HEK293 (cell line): Measurements from ENCODE around the gene DGKG.

Source experiments
- CTCF ChIA-PET: fragments of 350-600 bp; formaldehyde crosslinking; extraction: SDS; loops from one replicate; lab custom pipeline; 2021; ENCODE audit warnings: antibody characterized with exemption; lab: Yijun Ruan, JAX
- POLR2A ChIA-PET: fragments of 300-600 bp; formaldehyde crosslinking; extraction: SDS; loops from one replicate; lab custom pipeline; 2020; ENCODE audit warnings: antibody characterized with exemption, inconsistent platforms; lab: Yijun Ruan, JAX
- H3K27ac ChIP-seq: fragments of 200-500 bp; sonication (Bioruptor generic); 2 replicates; pipeline ENCODE4 v1.5.1; 2014; ENCODE audit warnings: low read depth, low read length, control low read depth, inconsistent platforms; ENCODE audit errors: extremely low read depth
- H3K36me3 ChIP-seq, 2 experiments: fragments of 200-500 bp in 1 of 2; sonication (Bioruptor generic) in 1 of 2; 1 replicate in 1 of 2; 2 replicates in 1 of 2; pipeline ENCODE4 v1.5.1; 2014 to 2017; ENCODE audit warnings: inconsistent platforms in 2 of 2, low read length in 2 of 2; ENCODE audit not compliant: control insufficient read depth in 2 of 2, insufficient read depth in 1 of 2
- H3K4me1 ChIP-seq: fragments of 200-500 bp; sonication (Bioruptor generic); 2 replicates; pipeline ENCODE4 v1.5.1; 2014; ENCODE audit warnings: mild to moderate bottlenecking, low read length, inconsistent platforms; ENCODE audit not compliant: control insufficient read depth, insufficient read depth
- H3K4me3 ChIP-seq: 2 replicates; pipeline ENCODE4 v1.5.1; 2011; ENCODE audit warnings: low read depth, mild to moderate bottlenecking, control low read depth, low read length, moderate library complexity
- H3K9me3 ChIP-seq: fragments of 200-500 bp; sonication (Bioruptor generic); 2 replicates; pipeline ENCODE4 v1.5.1; 2014; ENCODE audit warnings: low read depth, low read length, inconsistent platforms; ENCODE audit not compliant: control insufficient read depth, insufficient read depth
- AEBP2 ChIP-seq: fragments of 450-650 bp; formaldehyde crosslinking; IDR thresholded peaks from 2 replicates; pipeline ENCODE4 v1.5.1; 2016; ENCODE audit warnings: missing biosample characterization, missing genetic modification characterization, borderline replicate concordance
- GLI4 ChIP-seq: fragments of 450-650 bp; formaldehyde crosslinking; IDR thresholded peaks from 2 replicates; pipeline ENCODE4 v1.5.1; 2016; ENCODE audit warnings: missing biosample characterization, missing genetic modification characterization
- PBX3 ChIP-seq: sonication (generic); formaldehyde crosslinking; IDR thresholded peaks from 2 replicates; pipeline ENCODE4 v1.8.1; 2022; ENCODE audit warnings: mild to moderate bottlenecking, moderate library complexity, missing genetic modification reagents
- ZBTB11 ChIP-seq: fragments of 450-650 bp; formaldehyde crosslinking; conservative IDR thresholded peaks from 2 replicates; pipeline ENCODE4 v1.5.1; 2016; ENCODE audit warnings: low read depth, missing biosample characterization, missing genetic modification characterization
- ZBTB17 ChIP-seq: fragments of 450-650 bp; formaldehyde crosslinking; IDR thresholded peaks from 2 replicates; pipeline ENCODE4 v1.5.1; 2016; ENCODE audit warnings: missing biosample characterization, missing genetic modification characterization
- ZBTB8A ChIP-seq: fragments of 450-650 bp; formaldehyde crosslinking; IDR thresholded peaks from 2 replicates; pipeline ENCODE4 v1.5.1; 2016; ENCODE audit warnings: missing biosample characterization, missing genetic modification characterization
- ZFP3 ChIP-seq: fragments of 450-650 bp; formaldehyde crosslinking; IDR thresholded peaks from 2 replicates; pipeline ENCODE4 v1.5.1; 2016; ENCODE audit warnings: low read depth, missing biosample characterization, missing genetic modification characterization
- ZFP41 ChIP-seq: fragments of 450-650 bp; formaldehyde crosslinking; IDR thresholded peaks from 2 replicates; pipeline ENCODE4 v1.5.1; 2016; ENCODE audit warnings: missing biosample characterization, missing genetic modification characterization, borderline replicate concordance
- ZNF211 ChIP-seq: fragments of 450-650 bp; formaldehyde crosslinking; IDR thresholded peaks from 2 replicates; pipeline ENCODE4 v1.5.1; 2016; ENCODE audit warnings: low read depth, missing biosample characterization, missing genetic modification characterization
- ZNF223 ChIP-seq: fragments of 450-650 bp; formaldehyde crosslinking; IDR thresholded peaks from 2 replicates; pipeline ENCODE4 v1.5.1; 2016; ENCODE audit warnings: missing biosample characterization, missing genetic modification characterization
- ZNF350 ChIP-seq: fragments of 450-650 bp; formaldehyde crosslinking; IDR thresholded peaks from 2 replicates; pipeline ENCODE4 v1.5.0; 2017; ENCODE audit warnings: missing biosample characterization, mild to moderate bottlenecking, missing genetic modification characterization
- ZNF416 ChIP-seq: fragments of 450-650 bp; formaldehyde crosslinking; IDR thresholded peaks from 2 replicates; pipeline ENCODE4 v1.5.1; 2016; ENCODE audit warnings: missing biosample characterization, missing genetic modification characterization
- ZNF544 ChIP-seq: fragments of 450-650 bp; formaldehyde crosslinking; IDR thresholded peaks from 2 replicates; pipeline ENCODE4 v1.5.0; 2017; ENCODE audit warnings: missing biosample characterization, missing genetic modification characterization
- ZNF549 ChIP-seq: fragments of 450-650 bp; IDR thresholded peaks from 2 replicates; pipeline ENCODE4 v1.5.1; 2018; ENCODE audit warnings: missing biosample characterization, missing genetic modification characterization, mild to moderate bottlenecking, inconsistent platforms, moderate library complexity
- ZNF561 ChIP-seq: fragments of 450-650 bp; IDR thresholded peaks from 2 replicates; pipeline ENCODE4 v1.5.1; 2018; ENCODE audit warnings: missing biosample characterization, missing genetic modification characterization, borderline replicate concordance
- ZNF571 ChIP-seq: fragments of 450-650 bp; formaldehyde crosslinking; IDR thresholded peaks from 2 replicates; pipeline ENCODE4 v1.5.0; 2017; ENCODE audit warnings: missing biosample characterization, missing genetic modification characterization
- ZNF670 ChIP-seq: fragments of 450-650 bp; formaldehyde crosslinking; IDR thresholded peaks from 2 replicates; pipeline ENCODE4 v1.5.1; 2016; ENCODE audit warnings: missing biosample characterization, missing genetic modification characterization, low read depth
- ZNF791 ChIP-seq: fragments of 450-650 bp; formaldehyde crosslinking; IDR thresholded peaks from 2 replicates; pipeline ENCODE4 v1.5.1; 2016; ENCODE audit warnings: missing biosample characterization, missing genetic modification characterization
- ZNF792 ChIP-seq: fragments of 450-650 bp; formaldehyde crosslinking; IDR thresholded peaks from 2 replicates; pipeline ENCODE4 v1.5.1; 2016; ENCODE audit warnings: missing biosample characterization, missing genetic modification characterization
- ZSCAN5A ChIP-seq: fragments of 450-650 bp; formaldehyde crosslinking; IDR thresholded peaks from 2 replicates; pipeline ENCODE4 v1.5.1; 2016; ENCODE audit warnings: missing biosample characterization, missing genetic modification characterization

Gene DGKG

GRCh38 chr3:186411089-186411488, 49.1 kb upstream of the DGKG start:
- Histone ChIP-seq H3K4me3 (no peak overlapping the region), H3K27ac (no peak overlapping the region), H3K9me3 (no peaks in the 10 kb centered on the region), H3K36me3 (no peaks in the 10 kb centered on the region), H3K4me1 (no peaks in the 10 kb centered on the region)
- CTCF ChIA-PET = interaction anchor here (0.7 kb wide), 1 partner anchor 409 kb away, joined by 3 read pairs; no protein-coding TSS in a partner anchor
- POLR2A ChIA-PET = no interaction called here
- no peak for TF ChIP-seq ZBTB11
- no peak for TF ChIP-seq ZNF670 (tag by site-specific recombination)
- no peak for TF ChIP-seq ZBTB17
- TF ChIP-seq ZNF561 (tag by site-specific recombination) = no peak
- TF ChIP-seq ZNF544 (tag by site-specific recombination) = no peak
- no peak for TF ChIP-seq GLI4 (tag by site-specific recombination)
- TF ChIP-seq PBX3 (CRISPR knock-in tag) = no peak
- no peak for TF ChIP-seq ZNF350
- TF ChIP-seq ZNF791 (tag by site-specific recombination) = no peak
- TF ChIP-seq ZNF571 (tag by site-specific recombination) = no peak
- no peak for TF ChIP-seq ZNF211 (tag by site-specific recombination)
- TF ChIP-seq AEBP2 (tag by site-specific recombination) = no peak
- TF ChIP-seq ZBTB8A (tag by site-specific recombination) = no peak
- TF ChIP-seq ZFP41 (tag by site-specific recombination) = no peak
- TF ChIP-seq ZNF792 (tag by site-specific recombination) = no peak
- no peak for TF ChIP-seq ZNF549
- no peak for TF ChIP-seq ZNF223
- TF ChIP-seq ZSCAN5A (tag by site-specific recombination) = no peak
- no peak for TF ChIP-seq ZNF416
- TF ChIP-seq ZFP3 = no peak
